ENCODE results near the gene TNK1.
A peak's percentile ranks its signal among the peaks of the same experiment; 100 is the strongest.
"Not testable (repeated sequence)": the region's sequence is repeated elsewhere in the genome, so short reads cannot be mapped to it uniquely, and the experiment has no call there.

Gene TNK1

GRCh38 chr17:7380855-7381683 is at the start of gene TNK1:
Gene TNK1 (plus strand): TSS chr17:7381089. CDS start chr17:7382927, 1,838 bp downstream.
- no peak for DNase-seq

- DNase-seq = no peak
Observed at GRCh38 chr17:7332111-7332510, 48.8 kb upstream of the TNK1 start.

DNA sequence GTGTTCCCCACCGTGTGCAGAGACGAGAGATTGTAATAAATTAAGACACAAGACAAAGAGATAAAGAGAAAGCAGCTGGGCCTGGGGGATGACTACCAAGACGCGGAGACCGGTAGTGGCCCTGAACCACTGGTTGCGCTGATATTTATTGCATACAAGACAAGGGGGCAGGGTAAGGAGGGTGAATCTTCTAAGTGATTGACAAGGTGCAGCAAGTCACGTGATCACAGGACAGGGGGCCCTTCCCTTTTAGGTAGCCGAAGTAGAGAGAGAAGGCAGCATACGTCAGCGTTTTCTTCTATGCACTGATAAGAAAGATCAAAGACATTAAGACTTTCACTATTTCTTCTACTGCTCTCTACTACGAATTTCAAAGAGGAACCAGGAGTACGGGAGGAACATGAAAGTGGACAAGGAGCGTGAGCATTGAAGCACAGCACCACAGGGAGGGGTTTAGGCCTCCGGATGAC is 48.3 kb upstream of the TNK1 start:
- not testable (repeated sequence) for DNase-seq

DNA sequence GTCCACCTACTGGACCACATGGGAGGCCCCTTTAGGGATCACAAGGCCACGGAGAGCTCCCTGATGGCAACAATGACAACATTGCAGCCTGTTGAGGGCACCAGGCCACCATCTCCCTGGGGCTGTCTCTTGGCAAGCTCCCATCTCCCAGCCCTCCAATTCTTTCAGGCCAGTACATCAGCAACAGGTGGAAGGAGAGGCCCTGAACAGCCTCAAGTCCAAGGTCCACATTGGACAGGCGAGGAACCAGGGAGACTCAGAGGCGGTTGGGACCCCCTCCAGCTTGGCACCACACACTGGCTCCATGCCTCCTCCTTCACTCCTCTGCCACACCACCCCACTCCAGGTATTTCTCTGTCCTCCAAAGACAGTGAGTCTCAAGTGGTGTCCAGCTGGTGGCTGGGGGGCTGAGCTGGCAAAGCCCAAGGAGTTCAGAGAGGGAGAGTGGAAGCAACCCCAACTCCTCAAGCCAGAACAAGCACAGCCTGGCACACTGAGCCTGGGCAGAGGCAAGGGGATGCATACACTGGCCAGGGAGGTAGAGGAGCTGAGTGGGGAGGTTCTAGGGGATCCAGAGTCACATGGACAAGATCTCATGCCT is 45.9 kb upstream of the TNK1 start:
- no peak for DNase-seq

DNA sequence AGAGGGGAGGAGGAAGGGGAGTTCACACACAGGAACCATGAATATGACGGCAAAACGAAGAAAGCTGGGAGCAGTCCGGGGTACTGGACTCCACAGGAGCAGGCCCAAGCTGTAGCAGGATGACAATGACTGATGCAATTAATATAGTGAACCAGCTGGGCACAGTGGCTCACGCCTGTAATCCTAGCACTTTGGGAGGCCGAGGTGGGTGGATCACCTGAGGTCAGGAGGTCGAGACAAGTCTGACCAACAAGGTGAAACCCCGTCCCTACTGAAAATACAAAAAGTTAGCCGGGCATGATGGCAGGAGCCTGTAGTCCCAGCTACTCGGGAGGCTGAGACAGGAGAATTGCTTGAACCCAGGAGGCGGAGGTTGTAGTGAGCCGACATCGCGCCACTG is 45.1 kb upstream of the TNK1 start:
- DNase-seq = not testable (repeated sequence)

DNA sequence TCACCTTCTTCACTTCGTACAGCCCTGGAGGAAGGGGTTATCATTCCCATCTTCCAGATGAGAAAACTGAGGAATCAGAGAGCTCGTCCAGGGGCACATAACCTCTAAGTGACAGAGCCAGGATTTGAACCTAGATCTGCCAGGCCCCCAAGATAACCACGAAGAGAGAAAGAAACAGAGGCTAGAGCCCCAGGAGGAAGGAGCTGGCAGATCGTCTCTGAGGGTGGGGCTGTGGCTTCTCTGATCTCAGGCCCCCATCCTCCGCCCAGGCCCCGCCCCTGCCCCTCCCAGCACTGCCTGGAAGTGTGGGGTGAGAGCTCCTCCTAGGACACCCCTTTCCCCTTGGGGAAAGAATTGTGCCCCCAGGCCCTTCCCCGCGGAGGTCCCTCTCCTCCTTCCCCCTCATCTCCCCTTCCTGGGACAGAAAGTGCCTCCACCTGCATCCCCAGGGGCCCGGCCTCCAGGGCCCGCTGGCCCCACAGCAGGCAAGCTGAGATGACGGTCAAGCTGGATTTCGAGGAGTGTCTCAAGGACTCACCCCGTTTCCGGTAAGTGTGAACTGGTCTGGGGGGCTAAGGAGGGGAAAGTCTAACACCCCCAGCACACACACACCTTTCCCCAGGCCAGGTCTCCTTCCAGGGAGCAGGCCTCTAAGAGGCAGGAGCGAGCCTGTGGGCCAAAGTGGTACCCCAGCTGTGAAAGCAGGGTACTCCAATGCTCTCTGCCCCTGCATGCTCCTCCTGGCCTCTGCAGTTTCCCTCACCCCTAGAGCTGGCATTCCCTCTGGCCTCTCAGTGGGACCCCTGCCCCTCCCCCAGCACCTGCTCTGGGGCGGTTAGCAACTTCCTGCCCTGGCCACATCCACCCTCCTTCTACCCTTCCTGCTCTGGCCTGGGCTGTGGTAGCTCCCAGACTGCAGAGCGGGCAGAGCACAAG is 44.4 kb upstream of the TNK1 start, which contains the start of gene ACAP1:
Gene ACAP1, plus strand, starts transcription at position 290 of the 936 bp plus-strand sequence. Its CDS starts 206 bp downstream, at position 496.
- DNase-seq = peak; percentile 86

- not testable (repeated sequence) for DNase-seq
Observed at GRCh38 chr17:7337600-7337999, 43.3 kb upstream of the TNK1 start.

- no peak for DNase-seq
Observed at GRCh38 chr17:7340179-7340578, 40.7 kb upstream of the TNK1 start.

- DNase-seq = no peak
Observed at GRCh38 chr17:7341842-7342241, 39.0 kb upstream of the TNK1 start.

GRCh38 chr17:7343250-7343649 is 37.6 kb upstream of the TNK1 start:
- DNase-seq = no peak

- DNase-seq = no peak
Observed at GRCh38 chr17:7346761-7347614, 33.9 kb upstream of the TNK1 start.

DNA sequence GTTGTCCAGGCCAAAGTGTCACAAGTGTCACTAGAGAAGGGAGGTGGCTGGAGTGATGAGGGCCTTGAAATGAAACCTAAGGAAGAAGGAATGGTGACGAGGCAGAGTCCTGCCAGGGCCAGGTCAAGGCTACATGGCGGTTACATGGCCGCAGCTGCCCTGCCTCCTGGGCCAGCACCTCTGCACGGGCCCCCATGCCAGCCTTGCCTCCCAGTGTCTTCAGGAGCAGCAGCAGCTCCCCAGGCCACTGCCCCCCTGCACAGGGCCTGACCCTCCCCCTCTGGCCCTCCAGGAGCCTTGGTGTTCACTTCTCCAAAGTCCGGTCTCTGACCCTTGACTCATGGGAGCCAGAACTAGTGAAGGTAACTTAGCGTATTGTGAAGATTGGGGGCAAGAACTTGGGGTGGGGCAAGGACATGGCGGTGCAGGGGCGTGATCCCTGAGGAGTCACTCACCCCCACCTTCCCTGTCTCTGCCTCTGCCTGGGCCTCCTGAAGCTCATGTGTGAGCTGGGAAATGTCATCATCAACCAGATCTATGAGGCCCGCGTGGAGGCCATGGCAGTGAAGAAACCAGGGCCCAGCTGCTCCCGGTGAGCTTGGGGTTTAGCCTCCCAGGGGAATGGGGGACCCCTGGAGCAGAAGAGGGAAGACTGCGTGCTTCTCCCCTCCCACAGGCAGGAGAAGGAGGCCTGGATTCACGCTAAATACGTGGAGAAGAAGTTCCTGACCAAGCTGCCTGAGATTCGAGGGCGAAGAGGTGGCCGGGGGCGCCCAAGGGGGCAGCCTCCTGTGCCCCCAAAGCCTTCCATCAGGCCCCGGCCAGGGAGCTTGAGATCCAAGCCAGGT is 33.0 kb upstream of the TNK1 start:
- no peak for DNase-seq

DNA sequence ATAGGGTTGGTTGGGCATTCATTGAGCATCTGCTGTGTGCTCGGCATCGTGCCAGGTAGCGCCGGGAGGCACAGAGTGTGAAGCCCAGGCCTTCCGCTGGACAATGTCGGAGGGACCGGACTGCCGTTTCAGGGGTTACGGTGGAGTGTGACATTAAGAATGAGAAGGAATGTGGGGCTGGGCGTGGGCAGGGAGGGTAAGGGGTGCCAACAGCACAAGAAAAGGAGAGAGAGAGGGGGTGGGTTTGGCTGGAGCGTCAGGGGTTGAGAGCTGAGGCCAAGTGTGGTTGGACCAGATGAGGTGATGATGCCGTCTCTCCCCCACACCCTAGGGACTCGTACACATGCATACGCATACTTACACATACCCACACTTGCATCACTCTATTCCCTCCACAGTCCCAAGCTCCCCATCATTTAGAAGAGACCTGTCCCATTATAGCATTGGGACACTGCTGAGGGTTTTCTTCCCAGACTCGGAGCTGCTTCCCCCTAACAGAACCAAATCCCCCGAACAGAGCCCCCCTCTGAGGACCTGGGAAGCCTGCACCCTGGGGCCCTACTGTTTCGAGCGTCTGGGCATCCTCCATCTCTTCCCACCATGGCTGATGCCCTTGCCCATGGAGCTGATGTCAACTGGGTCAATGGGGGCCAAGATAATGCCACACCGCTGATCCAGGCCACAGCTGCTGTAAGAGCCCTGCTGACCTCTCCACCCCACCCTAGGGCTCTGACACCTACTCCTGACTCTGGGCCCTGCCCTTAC is 32.2 kb upstream of the TNK1 start:
- DNase-seq = no peak

DNA sequence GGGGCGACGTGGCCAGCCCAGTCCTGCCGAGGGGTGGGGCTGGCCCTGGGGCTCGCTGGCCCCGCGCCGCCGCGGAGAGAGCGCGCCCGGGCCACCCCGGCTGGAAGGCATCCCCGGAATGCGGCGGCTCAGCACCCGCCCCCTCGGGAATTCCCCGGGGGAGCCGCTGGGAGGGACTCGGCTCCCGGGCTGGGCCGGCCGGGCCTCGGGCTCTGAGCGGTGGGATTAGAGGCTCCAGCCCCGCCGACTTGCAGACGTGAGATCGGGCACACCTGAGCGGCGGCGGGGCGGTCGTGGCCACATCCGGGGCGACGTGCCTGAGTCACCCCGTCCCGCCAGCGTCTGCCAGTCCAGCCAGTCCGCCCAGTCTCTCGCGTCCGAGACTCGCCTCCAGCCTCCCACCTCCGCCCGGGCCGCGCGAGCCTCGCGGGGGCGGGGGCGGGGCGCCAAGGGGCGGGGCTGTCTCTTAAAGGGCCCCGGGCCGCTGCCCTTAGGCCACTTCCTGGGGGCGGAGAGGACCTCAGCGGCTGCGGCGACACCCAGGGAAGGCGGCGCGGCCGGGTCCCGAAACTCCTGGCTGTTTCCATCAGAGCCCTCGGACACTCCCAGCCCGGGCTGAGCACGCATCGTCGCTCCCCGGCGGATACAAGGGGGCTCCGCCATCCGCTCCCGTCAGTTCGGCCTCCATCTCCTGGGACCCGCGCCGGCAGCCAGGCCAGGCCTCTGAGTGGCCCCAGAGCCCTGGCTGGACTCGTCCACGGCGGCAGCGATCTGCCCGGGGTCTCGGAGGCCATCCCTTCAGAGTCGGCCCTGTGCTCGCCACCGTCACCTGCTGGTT is 29.0 kb upstream of the TNK1 start, which contains the start of gene KCTD11:
Gene KCTD11, plus strand, starts transcription at position 498 of the 838 bp plus-strand sequence.
- DNase-seq = peak; percentile 68

- no peak for DNase-seq
Observed at GRCh38 chr17:7352503-7352889, 28.4 kb upstream of the TNK1 start.

DNA sequence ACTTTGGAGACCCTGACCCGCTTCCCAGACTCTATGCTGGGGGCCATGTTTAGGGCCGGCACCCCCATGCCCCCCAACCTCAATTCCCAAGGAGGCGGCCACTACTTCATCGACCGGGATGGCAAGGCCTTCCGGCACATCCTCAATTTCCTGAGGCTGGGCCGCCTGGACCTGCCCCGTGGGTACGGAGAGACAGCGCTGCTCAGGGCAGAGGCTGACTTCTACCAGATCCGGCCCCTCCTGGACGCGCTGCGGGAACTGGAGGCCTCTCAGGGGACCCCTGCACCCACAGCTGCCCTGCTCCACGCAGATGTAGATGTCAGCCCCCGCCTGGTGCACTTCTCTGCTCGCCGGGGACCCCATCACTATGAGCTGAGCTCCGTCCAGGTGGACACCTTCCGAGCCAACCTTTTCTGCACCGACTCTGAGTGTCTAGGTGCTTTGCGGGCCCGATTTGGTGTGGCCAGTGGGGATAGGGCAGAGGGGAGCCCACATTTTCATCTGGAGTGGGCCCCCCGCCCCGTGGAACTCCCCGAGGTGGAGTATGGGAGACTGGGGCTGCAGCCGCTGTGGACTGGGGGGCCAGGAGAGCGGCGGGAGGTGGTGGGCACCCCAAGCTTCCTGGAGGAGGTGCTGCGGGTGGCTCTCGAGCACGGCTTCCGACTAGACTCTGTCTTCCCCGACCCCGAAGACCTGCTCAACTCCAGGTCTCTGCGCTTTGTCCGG is 27.8 kb upstream of the TNK1 start:
- DNase-seq = no peak

DNA sequence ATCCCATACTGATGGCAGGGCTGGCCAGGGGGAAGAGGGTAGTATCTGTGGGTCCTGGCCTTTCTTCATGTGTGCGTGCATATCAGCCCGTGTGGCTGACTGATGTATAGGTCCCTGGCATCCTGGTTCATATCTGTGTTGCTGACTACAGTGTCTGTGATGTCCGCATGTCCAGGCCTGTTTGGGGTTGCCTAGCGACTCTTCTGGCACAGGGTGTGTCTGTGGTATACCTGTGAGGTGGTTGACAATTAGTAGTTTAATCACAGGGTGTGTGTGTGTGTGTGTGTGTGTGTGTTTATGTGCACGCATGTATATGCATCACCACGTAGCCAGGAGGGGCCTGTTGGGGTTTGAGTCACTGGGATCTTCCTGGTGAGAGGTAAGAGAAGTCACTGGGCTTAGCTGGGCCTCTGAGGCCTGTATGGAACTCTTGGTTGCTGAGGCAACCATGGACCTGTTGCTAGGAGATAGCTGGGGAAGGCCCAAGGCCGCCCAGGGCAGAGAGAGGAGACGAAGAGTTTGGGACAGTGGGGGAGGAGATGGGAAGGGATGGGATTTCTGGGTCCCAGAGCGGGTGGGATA is 26.5 kb upstream of the TNK1 start:
- no peak for DNase-seq

DNA sequence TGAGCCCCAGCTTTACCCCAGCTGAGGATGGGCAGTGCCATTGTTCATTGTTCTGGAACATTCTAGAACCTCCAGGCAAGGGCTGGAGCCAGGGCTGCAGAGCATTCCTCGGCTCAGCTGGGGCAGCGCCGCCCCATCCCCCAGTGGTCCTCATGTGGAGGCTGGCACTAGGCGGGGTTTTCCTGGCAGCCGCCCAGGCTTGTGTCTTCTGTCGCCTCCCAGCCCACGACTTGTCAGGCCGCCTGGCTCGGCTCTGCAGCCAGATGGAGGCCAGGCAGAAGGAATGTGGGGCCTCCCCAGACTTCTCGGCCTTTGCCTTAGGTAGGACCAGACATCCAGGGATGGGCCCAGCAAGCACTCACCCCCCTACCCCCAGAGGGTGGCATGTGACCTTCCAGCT is 25.8 kb upstream of the TNK1 start, which contains the start of gene TMEM95:
Gene TMEM95, plus strand, starts transcription at position 104 of the 400 bp plus-strand sequence. Its CDS starts 49 bp downstream, at position 153.
- no peak for DNase-seq
